A549 (cell line): ENCODE data around the gene CTPS2.

Experiments
- BHLHE40 ChIP-seq: IDR thresholded peaks from 2 replicates; pipeline ENCODE4 v1.6.1; 2012; ENCODE audit warnings: low read depth, low read length, inconsistent platforms
- CHD2 ChIP-seq: fragments of 150-350 bp; IDR thresholded peaks from 2 replicates; pipeline ENCODE4 v1.6.1; 2014; ENCODE audit warnings: low read length; ENCODE audit not compliant: partially characterized antibody
- CHD4 ChIP-seq: fragments of 200-600 bp; sonication (generic); IDR thresholded peaks from 2 replicates; pipeline ENCODE4 v1.6.1; 2016; ENCODE audit warnings: antibody characterized with exemption, mild to moderate bottlenecking, borderline replicate concordance
- EP300 ChIP-seq, 2 experiments: fragments of >200 bp; sonication (Bioruptor Twin); formaldehyde crosslinking; IDR thresholded peaks; 2 replicates in 1 of 2; 3 replicates in 1 of 2; pipeline ENCODE4 v1.6.1; 2016 to 2017
- HMGXB4 ChIP-seq: fragments of 250-450 bp; sonication (Bioruptor Pico); IDR thresholded peaks from 2 replicates; pipeline ENCODE4 v1.5.0; 2021; ENCODE audit warnings: mild to moderate bottlenecking, moderate library complexity, borderline replicate concordance
- JUN ChIP-seq, 2 experiments: fragments of >200 bp; sonication (Bioruptor Twin); formaldehyde crosslinking; IDR thresholded peaks; 2 replicates in 1 of 2; 3 replicates in 1 of 2; pipeline ENCODE4 v1.6.1; 2016 to 2017
- MAFK ChIP-seq: fragments of 450-650 bp; IDR thresholded peaks from 2 replicates; pipeline ENCODE4 v1.6.1; 2014; ENCODE audit not compliant: partially characterized antibody
- MAX ChIP-seq: IDR thresholded peaks from 2 replicates; pipeline ENCODE4 v1.6.1; 2012
- NR3C1 ChIP-seq: fragments of >200 bp; sonication (Bioruptor Twin); formaldehyde crosslinking; IDR thresholded peaks from 3 replicates; pipeline ENCODE4 v1.6.1; 2017
- POLR2A ChIP-seq: IDR thresholded peaks from 2 replicates; pipeline ENCODE4 v1.6.1; 2012; ENCODE audit warnings: mild to moderate bottlenecking, low read length
- TF ChIP-seq, protein P1 (sequence below): fragments of >200 bp; sonication (Bioruptor Twin); formaldehyde crosslinking; IDR thresholded peaks from 3 replicates; pipeline ENCODE4 v1.5.1; 2016

GRCh38 chrX:16711893-16712547 lies 449 bp downstream of the CTPS2 start:
- TF ChIP-seq MAFK (no peak), POLR2A (no peak), MAX (no peak), CHD4 (no peak), EP300 (IDR thresholded peaks at IDR 0.05) (no peak), CHD2 (no peak), NR3C1 (no peak), BHLHE40 (no peak), HMGXB4 (CRISPR knock-in tag) (no peak), JUN (IDR thresholded peaks at IDR 0.05) (no peak; a peak in 1 of 5 replicates)
- TF ChIP-seq, protein P1, sequence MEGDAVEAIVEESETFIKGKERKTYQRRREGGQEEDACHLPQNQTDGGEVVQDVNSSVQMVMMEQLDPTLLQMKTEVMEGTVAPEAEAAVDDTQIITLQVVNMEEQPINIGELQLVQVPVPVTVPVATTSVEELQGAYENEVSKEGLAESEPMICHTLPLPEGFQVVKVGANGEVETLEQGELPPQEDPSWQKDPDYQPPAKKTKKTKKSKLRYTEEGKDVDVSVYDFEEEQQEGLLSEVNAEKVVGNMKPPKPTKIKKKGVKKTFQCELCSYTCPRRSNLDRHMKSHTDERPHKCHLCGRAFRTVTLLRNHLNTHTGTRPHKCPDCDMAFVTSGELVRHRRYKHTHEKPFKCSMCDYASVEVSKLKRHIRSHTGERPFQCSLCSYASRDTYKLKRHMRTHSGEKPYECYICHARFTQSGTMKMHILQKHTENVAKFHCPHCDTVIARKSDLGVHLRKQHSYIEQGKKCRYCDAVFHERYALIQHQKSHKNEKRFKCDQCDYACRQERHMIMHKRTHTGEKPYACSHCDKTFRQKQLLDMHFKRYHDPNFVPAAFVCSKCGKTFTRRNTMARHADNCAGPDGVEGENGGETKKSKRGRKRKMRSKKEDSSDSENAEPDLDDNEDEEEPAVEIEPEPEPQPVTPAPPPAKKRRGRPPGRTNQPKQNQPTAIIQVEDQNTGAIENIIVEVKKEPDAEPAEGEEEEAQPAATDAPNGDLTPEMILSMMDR, result no peak
